Measurements from ENCODE around the gene OR5H15.
"Not testable (repeated sequence)": the region's sequence is repeated elsewhere in the genome, so short reads cannot be mapped to it uniquely, and the experiment has no call there.

The OR5H15 gene

GRCh38 chr3:98166396-98166795, at the start of gene OR5H15:
Gene OR5H15 (plus strand): TSS chr3:98166696. CDS start chr3:98168700, 2,004 bp downstream.
- no peak for DNase-seq

DNA sequence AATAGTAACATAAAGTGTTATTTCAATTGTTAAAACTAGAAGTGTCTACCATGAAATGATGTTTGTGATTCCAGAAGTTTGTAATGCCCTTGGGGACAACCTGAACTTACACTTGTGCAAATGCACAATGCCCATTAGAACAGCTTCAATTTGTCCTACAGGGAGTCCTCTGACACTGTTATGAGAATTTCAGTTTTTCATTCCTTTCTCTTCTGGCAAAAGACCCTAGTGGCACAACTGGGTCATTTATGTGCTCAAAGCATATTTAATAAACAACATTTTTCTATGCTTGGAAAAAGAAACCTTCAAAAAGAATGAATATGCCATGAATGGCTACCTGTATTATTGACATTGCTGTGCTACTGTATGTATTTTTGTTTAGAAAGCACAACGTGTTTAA, 36.1 kb upstream of the OR5H15 start, which contains the start of gene OR5H1:
OR5H1 (plus strand) TSS at position 301 of the 400 bp plus-strand sequence. CDS start 1,977 bp downstream, outside the sequence.
- DNase-seq: no peak

- DNase-seq: no peak
These were observed 29.9 kb upstream of the OR5H15 start for GRCh38 chr3:98136631-98137030.

- DNase-seq: not testable (repeated sequence)
These were observed 28.5 kb upstream of the OR5H15 start for GRCh38 chr3:98137826-98138557.

GRCh38 chr3:98140531-98140930, 26.0 kb upstream of the OR5H15 start:
- DNase-seq: no peak

DNA sequence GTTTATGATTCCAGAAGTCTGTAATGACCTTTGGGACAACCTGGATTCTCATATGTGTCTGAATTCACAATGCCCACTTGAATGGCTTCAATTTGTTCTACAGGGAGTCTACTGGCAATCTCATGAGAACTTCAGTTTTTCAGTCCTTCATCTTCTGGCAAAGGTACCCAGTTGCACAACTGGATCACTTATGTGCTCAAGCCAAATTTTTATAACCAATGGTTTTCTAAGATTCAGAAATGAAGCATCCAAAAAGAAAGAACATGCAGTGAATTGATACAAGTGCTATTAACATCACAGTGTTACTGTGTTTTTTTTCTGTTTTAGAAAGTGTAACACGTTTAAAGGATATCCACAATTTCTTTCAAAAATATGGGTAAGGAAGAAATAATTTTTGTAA, 19.3 kb upstream of the OR5H15 start, which contains the start of gene OR5H14:
OR5H14 (plus strand) TSS at position 301 of the 400 bp plus-strand sequence. CDS start 1,907 bp downstream, outside the sequence.
- no peak for DNase-seq

- no peak for DNase-seq
These were observed 17.7 kb upstream of the OR5H15 start for GRCh38 chr3:98148751-98149150.

GRCh38 chr3:98149456-98149855, 17.0 kb upstream of the OR5H15 start:
- not testable (repeated sequence) for DNase-seq

DNA sequence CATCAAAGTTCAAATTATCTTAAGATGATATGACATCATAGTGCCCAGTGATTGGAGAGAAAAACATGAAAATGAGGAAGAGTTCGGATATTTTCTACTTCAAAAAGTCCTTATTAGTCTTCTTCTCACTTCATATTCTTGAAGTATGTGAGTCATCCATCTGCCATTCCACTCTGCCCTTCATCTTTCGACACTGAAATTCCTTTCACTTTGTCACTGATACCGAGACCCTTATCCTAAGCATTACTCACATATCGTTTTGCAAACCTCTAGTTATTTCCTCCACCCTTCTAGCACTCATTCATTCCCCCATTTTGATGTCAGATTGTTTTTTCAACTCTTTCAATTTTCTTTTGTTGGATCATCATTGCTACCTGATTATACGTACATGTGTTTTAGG, 15.3 kb upstream of the OR5H15 start:
- DNase-seq: no peak

- no peak for DNase-seq
These were observed 4.6 kb downstream of the OR5H15 start for GRCh38 chr3:98171071-98171470.

GRCh38 chr3:98172621-98173020, 6.1 kb downstream of the OR5H15 start:
- DNase-seq: no peak

- no peak for DNase-seq
These were observed 13.9 kb downstream of the OR5H15 start for GRCh38 chr3:98180319-98180890.

DNA sequence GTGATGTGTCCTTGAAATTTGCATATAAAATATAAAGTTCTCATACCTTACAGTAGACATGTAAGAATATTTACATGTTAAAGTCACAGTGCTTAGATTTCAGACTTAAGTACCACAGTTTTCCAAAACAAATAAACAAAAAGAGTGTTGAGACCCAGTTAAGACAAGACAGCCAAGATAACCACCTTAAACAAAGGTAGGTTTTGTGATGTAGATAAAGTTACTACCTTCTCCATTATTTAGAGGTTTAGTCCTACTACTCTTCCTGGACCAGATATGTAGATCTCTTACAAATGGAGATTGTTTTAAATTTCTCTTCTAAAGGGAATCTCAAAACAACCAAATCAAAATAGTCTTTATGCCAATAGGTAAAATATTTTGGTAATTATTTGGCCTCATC, 15.7 kb downstream of the OR5H15 start:
- no peak for DNase-seq

- no peak for DNase-seq
These were observed 18.7 kb downstream of the OR5H15 start for GRCh38 chr3:98185180-98185579.

- no peak for DNase-seq
These were observed 22.0 kb downstream of the OR5H15 start for GRCh38 chr3:98188545-98188944.

GRCh38 chr3:98190911-98191310, 24.4 kb downstream of the OR5H15 start:
- DNase-seq: not testable (repeated sequence)

DNA sequence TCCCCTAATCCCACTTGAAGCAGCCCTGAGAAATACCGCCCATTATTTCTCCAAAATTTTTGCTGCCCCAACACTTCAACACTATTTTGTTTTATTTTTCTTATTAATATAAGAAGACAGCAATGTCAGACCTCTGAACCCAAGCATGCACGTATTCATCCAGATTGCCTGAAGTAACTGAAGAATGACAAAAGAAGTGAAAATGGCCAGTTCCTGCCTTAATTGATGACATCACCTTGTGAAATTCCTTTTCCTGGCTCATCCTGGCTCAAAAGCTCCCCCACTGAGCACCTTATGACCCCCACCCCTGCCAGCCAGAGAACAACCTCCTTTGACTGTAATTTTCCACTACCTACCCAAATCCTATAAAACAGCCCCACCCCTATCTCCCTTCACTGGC, 29.8 kb downstream of the OR5H15 start:
- not testable (repeated sequence) for DNase-seq

- no peak for DNase-seq
These were observed 32.5 kb downstream of the OR5H15 start for GRCh38 chr3:98199020-98199419.

- no peak for DNase-seq
These were observed 42.7 kb downstream of the OR5H15 start for GRCh38 chr3:98209244-98209643.

GRCh38 chr3:98213276-98213675, 46.8 kb downstream of the OR5H15 start:
- no peak for DNase-seq

DNA sequence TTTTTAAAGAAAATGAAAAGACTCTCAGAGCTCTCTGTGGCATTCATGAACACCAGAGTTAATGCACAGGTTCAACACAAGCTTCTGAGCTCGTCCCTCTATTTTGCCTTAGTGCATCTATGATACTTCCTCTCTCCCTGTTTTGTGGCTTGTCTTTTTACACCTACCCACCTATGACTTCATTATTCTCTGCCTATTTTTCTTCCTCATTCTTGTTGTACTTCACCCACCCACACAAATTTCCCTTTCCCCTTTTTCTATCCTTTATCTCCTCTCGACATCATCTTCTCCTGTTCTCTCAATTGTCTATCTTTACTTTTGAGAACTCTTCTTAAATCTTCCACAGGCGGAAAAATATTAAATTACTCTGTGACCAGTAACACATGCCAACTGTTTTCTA, 48.6 kb downstream of the OR5H15 start:
- DNase-seq: no peak
